Measurements from ENCODE around the gene ANAPC13.

Gene ANAPC13

GRCh38 chr3:134485718-134486576 lies at the start of gene ANAPC13, which contains the start of gene CEP63:
Gene ANAPC13, minus strand, starts transcription at chr3:134485985. Its CDS starts 3,081 bp downstream, at chr3:134482904.
Gene CEP63, plus strand, starts transcription at chr3:134486057. Its CDS starts 9,264 bp downstream, at chr3:134495321.
- ChIA-PET POLR2A (interaction anchor here (0.5 to 2.9 kb wide), 16 partner anchors 9 to 273 kb away, joined by 3 to 13 read pairs (median 4); partner anchors contain the start of gene AMOTL2), CTCF (no interaction called here)
- peak; percentile 87 for DNase-seq (ENCODE audit: extremely low spot score)
- TF ChIP-seq FOXK2 (IDR thresholded peaks at IDR 0.05) (no peak), ARNT (IDR thresholded peaks at IDR 0.05) (peak; percentile 88; the same call in 1 of the 2 replicates), BHLHE40 (IDR thresholded peaks at IDR 0.05; ENCODE audit: borderline replicate concordance) (peak; percentile 56; the same call in 1 of the 2 replicates), SUZ12 (IDR thresholded peaks at IDR 0.05) (no peak), ELF4 (IDR thresholded peaks at IDR 0.05) (0 out of 2 replicates have a peak, but pooled peaks have one; percentile 19), CTBP1 (IDR thresholded peaks at IDR 0.05; ENCODE audit: borderline replicate concordance) (no peak), PKNOX1 (IDR thresholded peaks at IDR 0.05) (0 out of 2 replicates have a peak, but pooled peaks have one; percentile 28), LEF1 (IDR thresholded peaks at IDR 0.05; ENCODE audit: borderline replicate concordance) (no peak), FOXM1 (IDR thresholded peaks at IDR 0.05; ENCODE audit: borderline replicate concordance) (peak; percentile 24; the same call in 1 of the 2 replicates), FOXA1 (IDR thresholded peaks at IDR 0.05) (no peak), L3MBTL2 (conservative IDR thresholded peaks at IDR 0.05) (peak; percentile 85), HDGF (IDR thresholded peaks at IDR 0.05; ENCODE audit: borderline replicate concordance) (no peak), NFRKB (IDR thresholded peaks at IDR 0.05) (no peak), TARDBP (IDR thresholded peaks at IDR 0.05) (no peak), ZNF384 (IDR thresholded peaks at IDR 0.05) (no peak), SP1 (IDR thresholded peaks at IDR 0.05) (no peak)

GRCh38 chr3:134535186-134535970 lies 49.6 kb upstream of the ANAPC13 start:
- CTCF ChIA-PET, result no interaction called here
- POLR2A ChIA-PET, result no interaction called here

GRCh38 chr3:134533493-134533892 lies 47.7 kb upstream of the ANAPC13 start:
- POLR2A ChIA-PET, result no interaction called here
- CTCF ChIA-PET, result no interaction called here
- no peak for DNase-seq (ENCODE audit: extremely low spot score)
- no peak for TF ChIP-seq SUZ12 (IDR thresholded peaks at IDR 0.05)
- no peak for TF ChIP-seq TARDBP (IDR thresholded peaks at IDR 0.05)
- TF ChIP-seq ARNT (IDR thresholded peaks at IDR 0.05), result no peak
- no peak for TF ChIP-seq PKNOX1 (IDR thresholded peaks at IDR 0.05)
- TF ChIP-seq SP1 (IDR thresholded peaks at IDR 0.05), result no peak
- TF ChIP-seq FOXM1 (IDR thresholded peaks at IDR 0.05; ENCODE audit: borderline replicate concordance), result no peak
- no peak for TF ChIP-seq HDGF (IDR thresholded peaks at IDR 0.05; ENCODE audit: borderline replicate concordance)
- TF ChIP-seq L3MBTL2 (conservative IDR thresholded peaks at IDR 0.05), result no peak

More at GRCh38 chr3:134535186-134535970, 49.6 kb upstream of the ANAPC13 start:
- TF ChIP-seq HDGF (IDR thresholded peaks at IDR 0.05; ENCODE audit: borderline replicate concordance) (no peak), ZNF384 (IDR thresholded peaks at IDR 0.05) (no peak), PKNOX1 (IDR thresholded peaks at IDR 0.05) (no peak), FOXA1 (IDR thresholded peaks at IDR 0.05) (no peak), LEF1 (IDR thresholded peaks at IDR 0.05; ENCODE audit: borderline replicate concordance) (no peak), FOXM1 (IDR thresholded peaks at IDR 0.05; ENCODE audit: borderline replicate concordance) (no peak), BHLHE40 (IDR thresholded peaks at IDR 0.05; ENCODE audit: borderline replicate concordance) (no peak)
- DNase-seq (ENCODE audit: extremely low spot score), result no peak

GRCh38 chr3:134527538-134528186 lies 41.9 kb upstream of the ANAPC13 start:
- no peak for TF ChIP-seq TARDBP (IDR thresholded peaks at IDR 0.05)
- TF ChIP-seq SUZ12 (IDR thresholded peaks at IDR 0.05), result no peak
- TF ChIP-seq ELF4 (IDR thresholded peaks at IDR 0.05), result no peak
- no peak for TF ChIP-seq SP1 (IDR thresholded peaks at IDR 0.05)
- no peak for TF ChIP-seq ZNF384 (IDR thresholded peaks at IDR 0.05)
- no peak for TF ChIP-seq BHLHE40 (IDR thresholded peaks at IDR 0.05; ENCODE audit: borderline replicate concordance)
- no peak for TF ChIP-seq FOXM1 (IDR thresholded peaks at IDR 0.05; ENCODE audit: borderline replicate concordance)
- no peak for TF ChIP-seq CTBP1 (IDR thresholded peaks at IDR 0.05; ENCODE audit: borderline replicate concordance)
- no peak for TF ChIP-seq HDGF (IDR thresholded peaks at IDR 0.05; ENCODE audit: borderline replicate concordance)
- no peak for TF ChIP-seq L3MBTL2 (conservative IDR thresholded peaks at IDR 0.05)
- POLR2A ChIA-PET, result no interaction called here
- CTCF ChIA-PET, result no interaction called here
- DNase-seq (ENCODE audit: extremely low spot score), result no peak

- ChIA-PET POLR2A (no interaction called here), CTCF (no interaction called here)
- peak; percentile 10 for DNase-seq (ENCODE audit: extremely low spot score)
- no peak for TF ChIP-seq L3MBTL2 (conservative IDR thresholded peaks at IDR 0.05)
- no peak for TF ChIP-seq CTBP1 (IDR thresholded peaks at IDR 0.05; ENCODE audit: borderline replicate concordance)
- TF ChIP-seq TARDBP (IDR thresholded peaks at IDR 0.05), result no peak
These were observed 41.3 kb upstream of the ANAPC13 start for GRCh38 chr3:134527037-134527436.
